Activated CD4-positive, alpha-beta T cell treated with anti-CD3 and anti-CD28 coated beads, Interleukin-2, Interleukin-6, amounts not matched to agents 100 ng/mL and 50 ng/mL, durations not matched to agents 16 hours and 8 hours (primary cell): ENCODE data around the gene TRPM1.
A peak's percentile ranks its signal among the peaks of the same experiment; 100 is the strongest.

Experiments
- DNase-seq: peaks from one replicate; pipeline ENCODE4 v3.0.0-alpha.2; 2020

The TRPM1 gene

DNA sequence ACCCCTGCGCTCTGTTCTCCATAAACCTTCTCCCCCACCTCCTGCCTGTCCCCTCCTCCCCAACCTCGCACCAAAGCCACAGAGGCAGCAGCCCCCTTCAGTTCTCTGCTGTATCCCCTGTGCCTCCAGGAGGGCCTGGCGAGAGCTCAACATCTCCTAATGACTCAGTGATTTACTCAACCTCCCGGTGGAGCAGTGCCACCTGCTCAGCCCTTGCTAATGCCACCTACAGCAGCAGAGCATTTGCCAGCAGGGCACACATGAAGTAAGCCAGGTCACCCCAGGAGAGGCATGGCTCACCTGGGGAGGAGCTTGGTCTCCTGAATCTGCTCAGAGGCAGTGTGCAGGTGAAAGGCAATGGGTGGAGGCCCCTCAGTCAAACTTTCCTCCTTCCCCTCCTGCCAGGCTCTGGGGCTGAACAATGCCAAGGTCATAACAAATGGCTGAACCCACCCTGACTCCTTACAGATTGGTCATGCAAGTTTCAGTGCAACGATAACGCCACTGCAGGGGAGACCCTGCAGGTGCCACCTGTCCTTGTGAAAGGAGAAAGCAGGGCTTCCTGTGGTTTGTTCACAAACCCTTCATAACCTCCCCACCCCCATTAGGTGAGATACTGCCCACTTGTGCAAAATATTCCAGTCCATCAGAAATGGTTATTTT, 19.8 kb downstream of the TRPM1 start:
- no peak for DNase-seq

DNA sequence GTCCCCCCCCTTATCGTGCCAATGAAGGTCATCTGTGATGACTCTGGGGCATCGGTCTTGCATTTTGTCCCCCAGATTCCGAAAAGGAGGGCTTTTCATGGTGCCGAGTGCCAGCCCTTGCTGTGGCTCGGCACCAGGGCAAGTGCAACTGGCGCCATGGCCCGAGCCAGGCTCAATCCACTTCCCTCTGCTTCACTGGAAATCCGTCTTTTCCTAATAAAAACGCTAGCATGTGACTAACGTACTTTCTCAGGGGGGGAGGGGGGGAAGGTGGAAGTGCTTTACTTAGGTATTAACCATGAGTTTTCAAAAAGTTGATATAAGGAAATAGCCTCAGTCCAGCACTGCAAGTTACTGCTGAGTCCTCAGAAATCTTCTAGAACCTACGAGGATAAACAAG, 20.5 kb downstream of the TRPM1 start:
- no peak for DNase-seq

DNA sequence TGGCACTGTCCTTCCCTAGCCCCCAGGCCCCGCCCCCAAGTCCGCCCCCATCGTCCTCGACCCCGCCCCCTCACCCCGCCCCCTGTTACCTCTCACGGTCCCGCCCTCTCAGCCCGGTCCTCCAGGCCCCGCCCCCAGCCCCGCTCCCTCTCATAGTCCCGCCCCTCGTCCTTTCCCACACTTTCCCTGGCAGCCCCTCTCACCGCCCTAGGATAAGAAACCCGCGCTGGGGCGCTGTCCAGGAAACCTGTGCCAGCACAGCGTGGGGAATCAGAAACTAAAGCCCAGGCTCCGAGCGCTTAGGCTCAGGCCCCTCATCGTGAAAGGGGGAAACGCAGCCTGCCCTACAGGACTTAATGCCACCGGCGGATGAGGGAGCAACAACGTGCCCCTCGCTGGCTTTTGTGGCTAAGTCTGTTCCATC, 20.9 kb downstream of the TRPM1 start:
- DNase-seq = peak; percentile 29

DNA sequence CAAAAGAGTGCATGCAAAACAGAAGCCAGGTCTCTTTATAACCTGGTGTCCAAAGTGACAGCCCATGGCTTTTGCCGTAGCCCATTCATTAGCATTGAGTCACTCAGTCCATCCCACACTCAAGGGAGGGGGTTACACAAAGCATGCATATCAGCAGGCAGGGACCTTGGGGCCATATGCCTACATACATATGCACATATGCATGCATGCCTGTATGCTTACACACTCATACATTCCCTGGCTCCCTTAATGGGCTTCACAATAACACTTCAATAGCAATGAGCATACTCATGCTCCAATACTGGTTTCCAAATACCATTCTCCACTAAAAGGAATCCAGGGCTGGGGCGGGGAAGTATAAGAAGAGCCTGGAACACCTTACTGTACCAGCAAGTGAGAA, 22.0 kb downstream of the TRPM1 start:
- no peak for DNase-seq

DNA sequence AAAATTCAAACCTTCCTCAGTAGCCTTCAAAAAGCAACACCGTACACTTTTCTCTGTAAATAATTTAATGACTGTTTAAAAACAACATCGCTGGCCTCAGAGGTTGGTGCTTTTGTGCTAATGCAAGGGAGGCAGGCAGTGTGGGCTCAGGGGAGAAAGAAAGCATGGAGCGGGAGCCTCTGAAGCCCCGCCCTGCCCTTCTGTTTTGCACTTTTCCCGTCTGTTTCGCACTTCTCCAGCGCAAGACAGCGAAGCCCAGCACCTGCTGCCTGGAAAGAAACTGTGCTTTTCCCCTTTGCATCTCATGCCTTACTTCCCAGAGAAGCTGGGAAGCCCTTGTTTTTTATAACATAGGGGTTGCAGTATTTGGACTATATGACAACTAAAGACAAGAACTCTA, 23.1 kb downstream of the TRPM1 start:
- no peak for DNase-seq

DNA sequence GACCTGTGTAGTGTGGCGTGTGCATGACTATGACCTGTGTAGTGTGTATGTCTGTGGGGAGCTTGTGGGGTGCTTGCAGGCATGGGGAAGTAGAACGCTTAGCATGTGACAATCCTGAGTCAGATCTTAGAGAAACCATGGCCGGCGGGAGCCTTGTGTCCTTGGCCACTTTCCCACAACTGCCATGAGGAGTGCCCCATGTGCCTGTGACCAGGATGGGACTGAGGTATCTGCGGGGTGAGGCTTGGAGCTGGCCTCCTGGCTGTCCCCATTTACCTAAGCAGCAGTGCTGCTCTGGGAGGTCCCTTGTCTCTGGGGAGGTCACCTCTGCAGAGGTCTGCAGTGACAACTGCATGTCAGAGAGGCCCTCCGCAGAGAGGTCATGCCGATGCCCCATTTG, 23.6 kb downstream of the TRPM1 start:
- DNase-seq = no peak

DNA sequence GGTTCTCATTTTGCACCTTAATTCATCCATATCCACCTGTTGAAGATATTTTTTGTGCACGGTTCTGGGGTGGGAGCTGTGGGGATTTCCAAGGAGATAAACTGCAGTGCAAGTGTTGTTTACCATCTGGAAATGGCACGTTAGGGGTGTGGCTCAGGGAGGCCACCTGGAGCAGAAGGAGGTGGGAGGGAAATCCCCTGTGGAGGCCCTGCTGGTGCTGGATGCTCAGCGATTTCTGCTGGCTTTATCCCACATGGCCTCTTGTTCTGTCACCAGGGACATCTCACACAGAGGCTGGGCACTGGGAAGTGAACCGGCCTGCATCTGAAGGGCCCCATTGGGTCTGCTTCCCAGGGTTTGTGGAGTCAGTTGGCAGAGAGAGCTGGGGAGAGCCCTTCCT, 24.3 kb downstream of the TRPM1 start:
- no peak for DNase-seq

DNA sequence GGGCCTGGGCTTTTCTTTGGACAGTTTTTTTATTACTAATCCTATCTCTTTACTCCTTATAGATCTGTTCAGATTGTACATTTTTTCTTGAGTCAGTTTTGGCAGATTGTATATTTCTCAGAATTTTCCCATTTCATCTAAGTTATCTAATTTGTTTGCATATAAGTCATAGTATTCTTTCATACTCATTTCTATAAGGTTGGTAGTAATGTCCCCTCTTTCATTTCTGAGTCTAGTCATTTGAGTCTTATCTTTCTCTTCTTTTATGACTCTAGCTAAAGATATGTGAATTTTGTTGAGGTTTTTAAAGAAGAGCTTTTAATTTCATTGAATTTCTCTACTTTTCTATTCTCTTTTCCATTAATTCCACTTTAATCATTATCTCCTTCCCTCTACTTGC, 27.2 kb downstream of the TRPM1 start:
- no peak for DNase-seq

DNA sequence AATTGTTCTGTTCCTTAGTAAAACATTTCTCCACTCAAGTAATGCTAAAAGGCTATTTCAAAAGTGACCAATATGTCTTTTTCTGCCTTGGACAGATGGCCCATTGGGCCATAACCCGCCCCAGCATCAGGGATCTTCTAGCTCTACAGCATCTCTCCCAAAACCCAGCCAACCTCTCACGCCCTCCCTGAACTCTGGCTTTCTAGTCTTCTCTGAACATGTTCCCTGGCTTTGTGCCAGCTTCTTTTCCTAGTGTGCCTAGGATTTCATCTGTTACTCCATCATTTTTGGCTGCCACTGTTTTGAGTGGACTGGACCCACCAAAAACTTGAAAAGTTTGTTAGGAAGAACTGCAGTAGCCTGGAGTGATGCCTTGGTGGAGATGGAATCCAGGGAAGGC, 30.7 kb downstream of the TRPM1 start:
- no peak for DNase-seq

DNA sequence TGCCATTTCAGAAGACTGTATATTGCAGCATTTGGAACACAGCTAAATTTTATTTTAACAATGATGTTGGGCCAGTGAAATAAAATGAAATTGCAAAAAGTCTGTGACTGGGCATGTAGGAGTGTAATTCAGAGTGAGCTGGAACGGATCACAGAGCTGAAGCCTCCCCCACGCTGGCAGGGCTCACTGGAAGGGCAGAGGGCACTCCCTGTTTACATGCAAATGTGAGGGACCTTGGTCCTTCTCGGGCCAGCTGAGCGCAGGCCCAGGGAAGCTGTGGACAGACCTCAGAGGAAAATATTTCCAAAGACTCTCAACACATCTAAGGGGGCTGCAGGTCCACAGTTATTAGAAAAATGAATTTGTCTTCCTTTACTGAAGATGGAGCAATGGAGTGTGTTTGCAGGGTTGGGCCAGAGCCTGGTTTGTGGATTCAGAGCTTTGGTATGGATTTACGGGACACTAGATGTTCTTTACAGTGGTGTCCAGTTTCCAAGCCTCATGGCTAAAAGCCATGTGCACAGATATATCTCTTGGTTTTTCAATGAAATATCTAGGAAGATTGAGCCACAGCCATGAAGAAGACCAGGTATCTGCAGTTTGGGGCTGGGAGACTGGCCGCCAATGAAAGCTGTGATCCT, 32.0 kb downstream of the TRPM1 start:
- no peak for DNase-seq

DNA sequence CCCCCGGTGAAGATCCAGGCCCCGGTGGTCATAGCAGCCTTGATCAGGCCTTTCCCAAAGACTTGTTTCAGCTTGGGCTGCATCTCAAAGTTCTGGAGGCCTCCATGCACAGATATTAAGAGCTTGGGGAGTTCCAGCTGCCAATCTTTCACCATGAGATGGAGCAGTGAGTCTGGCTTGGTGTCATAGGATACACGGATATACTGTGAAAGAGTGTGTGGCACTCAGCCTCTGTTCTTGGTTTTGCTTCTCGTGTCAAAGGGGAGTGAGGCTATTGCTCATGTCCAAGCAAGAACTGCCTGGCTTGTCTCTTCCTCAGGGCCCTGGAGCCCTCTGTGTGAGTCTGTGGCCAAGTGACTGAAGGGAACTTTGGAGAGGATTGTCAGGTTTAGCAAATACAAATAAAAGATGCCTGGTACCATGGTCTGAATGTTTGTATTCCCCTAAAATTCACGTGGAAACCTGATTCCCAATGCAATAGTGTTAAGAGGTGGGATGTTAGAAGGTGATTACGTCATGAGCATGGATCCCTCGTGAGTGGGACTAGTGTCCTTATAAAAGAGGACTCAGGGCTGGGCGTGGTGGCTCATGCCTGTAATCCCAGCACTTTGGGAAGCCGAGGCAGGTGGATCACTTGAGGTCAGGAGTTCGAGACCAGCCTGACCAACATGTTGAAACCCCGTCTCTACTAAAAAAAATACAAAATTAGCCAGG, 33.5 kb downstream of the TRPM1 start:
- no peak for DNase-seq

DNA sequence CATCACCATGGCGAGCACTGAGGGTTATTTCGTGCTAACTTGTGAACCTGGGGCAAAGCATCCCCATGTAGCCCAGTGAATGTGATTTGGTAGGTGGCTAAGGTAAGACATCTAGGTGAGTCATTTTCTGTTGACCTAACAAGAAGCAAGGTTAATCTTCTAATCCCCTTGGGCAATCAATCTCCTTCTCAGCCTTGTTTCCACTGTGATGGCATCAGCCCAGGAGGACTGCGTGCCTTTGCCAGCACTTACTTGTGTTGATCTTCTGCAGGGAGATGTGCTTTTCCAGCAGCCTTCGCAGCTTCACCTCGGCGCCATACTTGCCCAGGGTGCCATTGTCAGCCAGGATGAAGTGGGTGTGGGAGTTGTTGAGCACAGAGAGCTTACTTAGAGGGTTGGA, 35.7 kb downstream of the TRPM1 start:
- no peak for DNase-seq

DNA sequence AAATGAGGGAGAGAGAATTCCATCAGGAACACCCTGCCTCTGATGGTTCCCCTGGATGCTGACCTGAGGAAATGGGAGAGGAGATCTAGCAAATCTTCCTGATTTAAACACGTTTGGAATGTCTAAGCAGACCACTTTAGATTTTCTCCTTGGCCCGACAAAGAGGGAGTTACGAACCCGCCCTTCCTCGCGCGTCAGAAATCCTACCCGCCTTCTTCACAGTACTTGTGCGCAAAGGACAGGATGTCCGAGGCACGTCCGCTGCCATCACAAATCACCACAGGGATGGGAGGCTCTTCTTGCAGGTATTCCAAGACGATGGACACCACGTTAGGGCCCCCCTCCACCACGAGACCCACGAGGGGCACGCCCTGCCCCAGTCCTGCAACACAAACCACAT, 38.6 kb downstream of the TRPM1 start:
- no peak for DNase-seq

DNA sequence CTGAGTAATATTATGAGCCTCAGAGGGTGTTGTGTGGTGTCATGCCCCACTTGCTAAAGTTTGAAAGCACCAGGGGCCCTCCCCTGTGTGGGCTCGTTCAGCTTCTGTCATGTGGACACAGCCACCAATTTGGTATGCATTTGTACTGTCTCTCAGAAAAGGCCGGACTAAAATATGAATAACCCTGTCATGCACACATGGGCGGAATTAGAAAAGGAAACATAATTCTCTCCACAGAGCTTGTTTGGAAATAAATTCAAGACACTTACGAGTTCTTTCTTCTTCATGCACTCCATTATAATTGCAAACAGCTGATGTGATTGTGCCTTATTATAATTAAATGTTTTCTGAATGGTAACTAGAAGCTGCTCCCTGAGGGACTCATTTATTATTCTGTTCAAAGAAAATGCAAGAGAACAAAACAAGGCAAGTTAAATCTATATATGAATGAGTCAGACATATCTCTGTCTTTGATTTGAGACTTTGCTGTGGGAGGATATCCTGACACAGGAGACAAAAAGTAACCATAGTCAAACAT, 39.1 kb downstream of the TRPM1 start:
- DNase-seq = no peak

DNA sequence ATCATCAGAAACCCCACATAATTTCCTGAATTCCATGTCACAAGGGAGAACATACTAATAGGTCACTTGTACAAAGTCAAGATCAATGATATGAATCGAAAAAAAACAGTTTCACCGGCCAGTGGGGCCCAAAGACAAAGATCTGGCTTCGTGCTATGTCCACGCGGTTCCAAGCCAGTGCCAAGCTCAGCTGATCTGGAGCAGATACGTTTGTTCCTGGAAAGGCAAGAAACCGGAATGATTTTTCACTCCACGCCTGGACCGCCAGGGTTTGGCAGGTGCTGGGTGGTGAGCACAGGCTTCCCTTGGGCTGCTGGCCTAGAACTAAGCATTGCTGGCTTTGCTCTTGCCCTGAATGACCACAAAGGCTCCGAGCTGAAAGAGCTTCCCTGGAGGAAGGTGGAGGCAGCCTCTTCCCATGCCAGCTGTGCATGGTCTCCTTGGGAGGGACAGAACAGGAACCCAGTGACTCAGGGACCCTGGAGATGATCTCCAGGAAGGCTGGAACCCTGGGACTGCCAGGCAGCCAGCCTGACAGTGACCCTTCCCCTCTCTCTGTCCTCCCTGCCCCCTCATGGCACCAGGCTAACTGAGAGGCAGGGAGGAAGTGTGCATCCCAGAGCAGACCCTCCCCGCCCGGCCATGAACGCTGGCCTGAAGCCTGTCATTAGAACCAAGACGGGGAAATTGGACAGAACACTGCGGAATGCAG, 40.9 kb downstream of the TRPM1 start:
- DNase-seq = no peak

DNA sequence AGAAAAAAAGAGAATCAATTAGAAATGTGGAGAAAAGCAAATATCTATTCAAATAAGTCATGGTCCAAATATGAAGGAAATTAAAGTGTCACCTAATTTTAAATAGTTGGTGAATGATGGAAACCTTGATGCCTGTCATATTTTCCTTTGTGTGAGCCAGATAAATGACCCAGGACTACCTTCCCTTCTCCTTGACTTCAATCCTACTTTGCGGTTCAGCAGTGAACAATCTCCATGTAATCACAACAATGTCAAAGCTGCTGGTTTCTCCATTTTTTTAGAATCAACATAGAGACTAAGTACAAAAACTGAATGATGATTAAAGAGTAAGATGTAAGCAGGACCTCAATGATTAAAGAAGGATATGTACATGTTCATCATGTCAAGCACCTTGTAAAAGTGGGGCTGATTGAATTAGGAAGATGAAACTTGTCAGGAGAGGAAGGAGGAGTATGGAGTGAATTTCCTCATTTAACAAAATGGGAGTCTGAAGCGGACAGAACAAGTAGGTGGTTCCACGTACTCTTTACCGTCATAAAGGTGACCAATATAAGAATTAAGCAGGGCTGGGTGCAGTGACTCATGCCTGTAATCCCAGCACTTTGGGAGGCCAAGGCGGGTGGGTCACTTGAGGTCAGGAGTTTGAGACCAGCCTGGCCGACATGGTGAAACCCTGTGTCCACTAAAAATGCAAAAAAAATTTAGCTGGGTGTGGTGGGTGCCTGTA, 43.1 kb downstream of the TRPM1 start:
- no peak for DNase-seq

DNA sequence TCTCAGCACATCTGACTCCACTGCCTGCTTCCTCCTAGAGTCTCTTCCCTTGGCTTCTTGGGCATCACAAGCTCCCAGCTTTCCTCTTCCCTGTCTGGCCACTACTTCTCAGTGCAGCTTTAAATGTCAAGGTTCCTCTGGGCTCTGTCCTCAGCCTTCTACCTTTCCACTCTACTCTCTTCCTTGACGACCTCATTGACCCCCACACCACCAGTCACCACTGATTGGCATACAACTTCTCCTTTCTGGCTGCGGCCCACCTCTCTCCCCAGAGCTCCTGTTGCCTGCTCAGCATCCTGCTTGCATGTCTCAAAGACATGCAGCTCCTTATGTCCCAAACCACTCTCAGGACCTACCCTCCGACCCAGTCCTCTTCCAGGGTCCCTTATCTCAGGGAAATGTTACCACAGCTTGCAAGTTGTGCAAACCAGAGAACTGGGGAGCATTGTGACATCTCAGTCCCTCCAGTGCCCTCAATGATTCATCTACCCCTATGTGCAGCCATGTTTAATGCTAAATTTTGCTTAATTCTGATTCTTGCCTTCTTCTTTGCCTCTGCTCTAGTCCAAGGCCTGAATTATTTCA, 49.9 kb downstream of the TRPM1 start:
- DNase-seq = no peak

DNA sequence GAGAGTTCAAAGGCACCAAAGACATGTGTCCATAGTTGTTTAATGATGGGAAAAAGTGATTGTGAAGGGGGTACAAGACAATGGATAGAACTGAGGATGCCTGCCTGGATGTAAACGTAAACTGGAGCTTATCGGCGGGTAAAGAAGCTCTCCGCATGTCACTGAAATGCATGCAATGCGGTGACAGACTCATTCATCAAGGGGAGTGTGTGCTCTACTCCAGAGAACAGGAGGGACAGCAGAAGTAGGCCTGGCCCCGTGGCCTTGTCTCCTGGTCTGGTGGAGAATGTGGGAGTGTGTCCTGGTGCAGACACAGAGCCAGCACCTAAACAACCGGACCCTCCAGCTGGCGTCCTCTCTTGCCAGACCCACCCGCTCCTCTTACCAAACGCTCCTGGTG, 50.6 kb downstream of the TRPM1 start:
- DNase-seq = no peak

DNA sequence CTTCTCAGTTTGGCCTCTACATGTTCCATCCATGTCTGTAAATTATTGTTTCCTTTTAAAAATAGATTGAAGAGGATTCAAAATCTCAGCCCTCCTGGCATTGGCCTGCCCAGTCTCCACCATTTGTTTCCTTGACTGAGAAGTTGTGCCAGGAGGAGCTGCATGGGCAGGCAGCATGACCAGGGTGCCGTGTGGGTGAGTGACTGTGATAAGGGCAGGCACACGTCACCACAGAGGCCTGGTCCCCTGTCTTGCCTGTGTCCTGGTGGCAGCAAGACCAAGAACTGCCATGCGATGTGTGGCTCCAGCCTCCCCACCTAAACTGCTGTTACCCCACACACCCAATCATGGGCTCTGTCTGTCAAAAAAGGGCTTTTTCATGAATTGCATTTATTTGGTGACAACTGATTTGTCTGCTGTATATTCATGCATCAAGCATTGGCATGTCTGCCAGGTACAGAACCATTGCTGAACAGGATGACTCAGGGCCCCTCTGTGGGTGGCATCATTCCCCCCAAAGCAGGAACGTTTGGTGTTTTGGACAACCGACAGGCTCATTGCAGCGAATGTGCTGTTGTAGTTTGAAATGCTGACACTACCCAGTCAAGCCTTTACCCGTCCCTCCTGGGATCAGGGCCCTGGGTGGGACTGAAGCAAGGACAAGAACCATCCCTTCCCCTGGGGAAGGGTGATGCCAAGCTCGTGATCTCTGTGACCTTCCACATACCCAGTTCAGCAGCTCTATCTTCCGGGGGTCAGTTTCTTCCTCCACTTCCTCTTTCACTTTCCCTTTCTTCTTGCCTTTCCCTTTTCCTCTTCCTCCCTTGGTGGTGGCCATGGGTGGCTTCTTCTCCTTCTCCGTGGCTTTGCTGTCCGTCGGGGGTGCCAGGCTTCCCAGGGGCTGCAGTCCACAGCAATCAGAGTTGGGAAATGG, 51.6 kb downstream of the TRPM1 start:
- DNase-seq = no peak

DNA sequence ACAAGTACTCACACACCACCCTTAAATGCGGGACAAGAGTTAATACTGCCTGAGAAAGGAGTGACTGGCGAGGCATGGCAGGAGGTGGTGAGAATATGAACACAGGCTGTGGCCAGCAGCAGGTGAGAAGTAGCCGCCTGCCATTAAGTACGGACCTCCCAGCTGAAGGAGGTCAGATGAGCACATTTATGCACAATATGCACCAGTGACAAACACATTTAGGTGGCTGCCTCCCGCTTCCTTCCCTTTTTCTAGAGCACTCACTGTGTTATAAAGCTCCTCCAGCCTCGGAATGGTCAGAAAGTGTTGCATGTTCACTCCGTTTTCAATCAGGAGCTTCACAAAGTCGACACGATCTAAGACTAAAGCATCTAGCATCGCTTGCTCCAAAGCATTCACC, 52.4 kb downstream of the TRPM1 start:
- DNase-seq = no peak

DNA sequence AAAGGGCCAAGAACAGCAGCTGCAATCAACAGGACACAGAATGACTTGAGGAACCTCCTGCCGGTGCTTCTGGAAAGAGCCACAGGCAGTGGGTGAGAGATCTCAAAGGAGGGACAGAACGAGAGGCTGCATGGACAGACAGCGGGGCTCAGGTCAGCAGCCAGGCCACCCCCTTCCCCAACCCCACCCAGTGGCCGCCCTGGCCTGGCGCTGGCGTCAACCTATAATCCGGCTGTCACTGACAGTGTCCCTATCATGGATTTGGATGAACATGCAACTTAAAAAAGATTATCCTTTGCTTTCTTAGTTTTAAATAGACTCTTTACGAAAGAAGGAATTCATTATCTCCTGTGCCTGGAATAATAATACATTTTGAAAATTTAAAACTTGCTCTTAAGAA, 54.1 kb downstream of the TRPM1 start:
- DNase-seq = no peak
